ENCODE data around the gene TRABD2B.

DNA sequence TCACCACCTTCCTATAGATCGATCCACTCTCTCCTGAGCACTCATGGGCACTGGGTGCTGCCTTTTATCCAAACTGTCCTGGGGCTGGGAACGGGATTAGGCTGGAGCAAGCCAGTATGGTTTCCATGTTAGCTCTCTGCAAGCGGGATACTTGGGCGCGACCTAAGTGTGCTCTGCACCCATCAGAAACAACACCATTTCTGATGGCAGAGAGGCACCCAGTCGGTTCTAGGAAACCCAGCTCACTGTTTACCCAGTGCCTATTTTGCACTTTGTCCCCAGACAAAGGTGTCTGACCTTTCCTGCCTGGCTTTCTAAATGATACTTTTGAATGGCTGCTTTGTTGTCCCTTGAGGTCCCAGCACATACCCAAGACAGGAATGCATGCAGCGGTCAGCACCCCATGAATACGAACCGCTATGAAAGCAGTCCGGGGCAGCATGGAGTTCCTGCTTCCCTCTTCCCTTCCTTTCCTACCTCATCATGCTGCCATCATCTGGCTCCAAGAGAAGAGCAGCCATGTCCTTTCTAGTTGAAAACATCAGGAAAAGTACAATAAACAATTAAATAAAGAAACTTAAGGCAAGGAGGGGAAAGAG, 83.9 kb downstream of the TRABD2B start:
- no peak for TF ChIP-seq POLR2A (IDR thresholded peaks at IDR 0.05)
- TF ChIP-seq, protein P1, sequence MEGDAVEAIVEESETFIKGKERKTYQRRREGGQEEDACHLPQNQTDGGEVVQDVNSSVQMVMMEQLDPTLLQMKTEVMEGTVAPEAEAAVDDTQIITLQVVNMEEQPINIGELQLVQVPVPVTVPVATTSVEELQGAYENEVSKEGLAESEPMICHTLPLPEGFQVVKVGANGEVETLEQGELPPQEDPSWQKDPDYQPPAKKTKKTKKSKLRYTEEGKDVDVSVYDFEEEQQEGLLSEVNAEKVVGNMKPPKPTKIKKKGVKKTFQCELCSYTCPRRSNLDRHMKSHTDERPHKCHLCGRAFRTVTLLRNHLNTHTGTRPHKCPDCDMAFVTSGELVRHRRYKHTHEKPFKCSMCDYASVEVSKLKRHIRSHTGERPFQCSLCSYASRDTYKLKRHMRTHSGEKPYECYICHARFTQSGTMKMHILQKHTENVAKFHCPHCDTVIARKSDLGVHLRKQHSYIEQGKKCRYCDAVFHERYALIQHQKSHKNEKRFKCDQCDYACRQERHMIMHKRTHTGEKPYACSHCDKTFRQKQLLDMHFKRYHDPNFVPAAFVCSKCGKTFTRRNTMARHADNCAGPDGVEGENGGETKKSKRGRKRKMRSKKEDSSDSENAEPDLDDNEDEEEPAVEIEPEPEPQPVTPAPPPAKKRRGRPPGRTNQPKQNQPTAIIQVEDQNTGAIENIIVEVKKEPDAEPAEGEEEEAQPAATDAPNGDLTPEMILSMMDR (IDR thresholded peaks at IDR 0.05 in 4 of 5, conservative IDR thresholded peaks at IDR 0.05 in 1 of 5), result no peak
